Neuron (in vitro differentiated cells): Measurements from ENCODE around the gene COX14.

Source experiments
- H2AFZ ChIP-seq: one replicate; pipeline ENCODE4 v1.6.1; 2013; ENCODE audit warnings: low read depth, mild to moderate bottlenecking, inconsistent platforms, low read length, moderate library complexity
- H3K27me3 ChIP-seq: one replicate; pipeline ENCODE4 v1.6.1; 2013; ENCODE audit warnings: low read length; ENCODE audit not compliant: insufficient read depth
- H3K36me3 ChIP-seq: one replicate; pipeline ENCODE4 v1.6.1; 2013; ENCODE audit warnings: low read length; ENCODE audit not compliant: insufficient read depth
- H3K4me1 ChIP-seq: one replicate; pipeline ENCODE4 v1.6.1; 2013; ENCODE audit warnings: low read length; ENCODE audit not compliant: insufficient read depth
- H3K4me3 ChIP-seq: 2 replicates; pipeline ENCODE4 v1.5.1; 2013; ENCODE audit warnings: mild to moderate bottlenecking, low read length, moderate library complexity
- H3K9me3 ChIP-seq: one replicate; pipeline ENCODE4 v1.6.1; 2013; ENCODE audit warnings: low read length

COX14 gene

GRCh38 chr12:50089730-50090129 is 22.3 kb upstream of the COX14 start:
- no peak overlapping the region for H2AFZ ChIP-seq
- H3K4me1 ChIP-seq = peaks cover 16% of the 10 kb centered on the region
- no peak overlapping the region for H3K4me3 ChIP-seq
- H3K9me3 ChIP-seq = no peaks in the 10 kb centered on the region
- no peaks in the 10 kb centered on the region for H3K27me3 ChIP-seq
- peaks cover 75% of the 10 kb centered on the region for H3K36me3 ChIP-seq

- no peak overlapping the region for H2AFZ ChIP-seq
- no peak overlapping the region for H3K4me3 ChIP-seq
- H3K27me3 ChIP-seq = no peaks in the 10 kb centered on the region
- H3K36me3 ChIP-seq = peaks cover 78% of the 10 kb centered on the region
- no peaks in the 10 kb centered on the region for H3K9me3 ChIP-seq
- peaks cover 16% of the 10 kb centered on the region for H3K4me1 ChIP-seq
Measured at GRCh38 chr12:50090391-50090790, 21.6 kb upstream of the COX14 start.

DNA sequence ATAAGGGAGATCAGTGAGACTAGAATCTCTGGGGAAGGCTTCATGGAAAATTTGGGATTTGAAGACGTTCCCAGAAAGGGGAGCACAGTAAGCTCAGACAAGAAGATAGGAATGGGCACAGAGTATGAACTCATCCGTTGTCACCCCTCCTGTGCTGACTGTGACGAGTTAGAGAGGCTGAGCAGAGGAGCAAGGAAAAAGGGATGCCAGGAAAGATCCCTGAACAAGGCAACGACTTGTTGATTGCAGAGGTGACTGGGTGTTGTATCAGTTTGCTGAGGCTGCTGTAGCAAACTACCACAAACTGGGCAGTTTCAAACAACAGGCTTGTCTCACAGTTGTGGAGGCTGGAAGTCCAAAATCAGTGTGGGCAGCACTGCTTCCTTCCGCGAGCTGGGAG is 14.1 kb upstream of the COX14 start:
- Histone ChIP-seq H3K9me3 (no peaks in the 10 kb centered on the region), H3K36me3 (peaks cover 73% of the 10 kb centered on the region), H2AFZ (no peak overlapping the region), H3K4me1 (no peaks in the 10 kb centered on the region), H3K27me3 (no peaks in the 10 kb centered on the region), H3K4me3 (no peak overlapping the region)

DNA sequence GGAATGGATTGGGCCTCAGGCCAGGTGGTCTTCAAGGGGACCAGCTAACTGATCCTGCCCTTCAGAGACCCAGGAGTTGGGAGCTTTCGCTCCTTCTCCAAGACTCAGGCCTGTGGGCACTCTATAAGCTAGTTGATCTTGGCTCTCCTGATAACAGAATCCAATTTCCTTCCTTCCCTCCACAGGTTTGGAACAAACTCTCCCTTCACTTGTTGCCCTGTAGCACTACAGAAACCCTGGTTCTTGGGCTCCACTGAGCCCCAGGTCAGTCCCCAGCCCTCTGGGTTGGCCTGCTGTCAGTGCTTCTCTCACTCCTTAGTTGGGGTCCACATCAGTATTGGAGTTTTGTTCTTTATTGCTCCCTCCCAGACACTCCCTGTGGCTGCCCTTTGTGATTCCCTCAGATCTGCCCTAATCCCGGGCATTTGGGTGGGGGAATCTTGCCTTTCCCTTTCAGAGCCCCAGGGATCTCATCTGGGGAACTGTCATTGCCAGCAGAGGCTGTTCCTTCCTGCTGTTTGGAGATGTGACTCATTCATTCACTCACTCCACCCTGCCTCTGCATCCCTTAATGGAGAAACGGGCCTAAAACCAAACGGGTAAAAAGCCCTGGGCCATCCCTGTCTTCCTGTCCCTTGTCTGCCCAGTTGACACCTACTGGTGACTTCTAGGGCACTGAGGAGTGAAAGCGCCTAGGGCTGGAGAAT is 12.6 kb upstream of the COX14 start:
- H3K36me3 ChIP-seq = peaks cover 58% of the 10 kb centered on the region

DNA sequence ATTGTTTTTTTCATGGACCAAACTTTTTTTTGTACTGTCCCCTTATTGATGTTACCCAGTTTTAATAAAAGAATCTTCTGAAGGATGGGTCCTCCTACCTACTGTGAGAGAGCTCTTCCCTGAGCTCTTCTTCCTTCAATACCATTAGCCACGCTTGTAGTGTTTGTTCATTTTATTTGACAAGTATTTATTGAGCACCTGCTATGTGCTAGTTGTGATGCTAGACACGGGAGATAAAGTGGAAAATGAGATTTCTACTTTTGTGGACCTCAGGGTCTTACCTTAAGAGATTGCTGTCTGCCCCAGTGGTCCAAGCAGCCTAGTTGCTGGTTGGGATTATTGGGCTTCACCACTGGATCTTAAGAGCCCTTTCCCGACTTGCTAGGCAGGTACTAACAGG is 11.5 kb upstream of the COX14 start:
- Histone ChIP-seq H2AFZ (no peak overlapping the region), H3K4me1 (no peaks in the 10 kb centered on the region), H3K4me3 (no peak overlapping the region), H3K27me3 (no peaks in the 10 kb centered on the region), H3K9me3 (no peaks in the 10 kb centered on the region), H3K36me3 (peaks cover 50% of the 10 kb centered on the region)

More for the DNA sequence above, 12.6 kb upstream of the COX14 start:
- Histone ChIP-seq H2AFZ (no peak overlapping the region), H3K27me3 (no peaks in the 10 kb centered on the region), H3K4me3 (no peak overlapping the region), H3K4me1 (no peaks in the 10 kb centered on the region), H3K9me3 (no peaks in the 10 kb centered on the region)

DNA sequence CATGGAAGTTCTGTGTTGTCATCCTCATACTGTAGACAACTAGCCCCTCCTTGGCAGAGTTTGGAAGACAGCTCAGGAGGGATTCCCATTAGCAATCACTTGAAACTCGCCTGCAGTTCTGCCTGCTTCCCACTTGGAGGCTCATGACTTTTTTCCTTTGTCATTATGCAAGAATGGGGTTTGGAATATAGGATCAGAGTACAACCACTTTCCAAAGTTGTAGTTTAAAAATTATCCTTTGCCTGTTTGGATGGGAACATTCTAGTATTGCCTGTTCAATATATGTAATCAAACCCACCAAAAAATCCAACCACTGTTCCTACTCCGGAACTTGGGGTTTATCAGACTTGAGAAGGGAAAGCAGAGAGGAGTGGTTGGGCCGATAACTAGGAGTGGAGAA is 10.4 kb upstream of the COX14 start:
- Histone ChIP-seq H3K36me3 (peaks cover 39% of the 10 kb centered on the region), H2AFZ (no peak overlapping the region), H3K27me3 (no peaks in the 10 kb centered on the region), H3K4me1 (peaks cover 4% of the 10 kb centered on the region), H3K4me3 (no peak overlapping the region), H3K9me3 (no peaks in the 10 kb centered on the region)

DNA sequence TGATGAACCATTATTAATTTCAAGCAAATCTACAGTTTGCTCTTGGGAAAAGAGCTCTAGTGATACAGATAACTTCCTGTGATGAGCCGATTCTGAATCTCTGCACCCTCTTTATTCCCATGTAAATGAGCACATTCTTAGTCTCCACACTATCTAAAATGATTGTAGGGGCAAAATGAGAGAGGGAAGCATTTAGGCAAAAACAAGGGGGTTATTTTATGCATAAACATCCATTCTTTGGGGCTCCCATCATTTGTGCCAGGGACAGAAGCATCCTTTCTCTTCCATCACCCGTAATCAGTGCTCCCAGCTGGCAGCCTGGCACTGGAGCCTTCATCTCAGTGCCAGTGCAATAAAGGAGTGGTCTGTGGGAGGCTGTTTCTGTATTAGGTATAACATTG is 9.9 kb upstream of the COX14 start:
- Histone ChIP-seq H3K4me3 (no peak overlapping the region), H3K27me3 (no peaks in the 10 kb centered on the region), H3K4me1 (peaks cover 4% of the 10 kb centered on the region), H3K36me3 (peaks cover 35% of the 10 kb centered on the region), H2AFZ (no peak overlapping the region), H3K9me3 (no peaks in the 10 kb centered on the region)

DNA sequence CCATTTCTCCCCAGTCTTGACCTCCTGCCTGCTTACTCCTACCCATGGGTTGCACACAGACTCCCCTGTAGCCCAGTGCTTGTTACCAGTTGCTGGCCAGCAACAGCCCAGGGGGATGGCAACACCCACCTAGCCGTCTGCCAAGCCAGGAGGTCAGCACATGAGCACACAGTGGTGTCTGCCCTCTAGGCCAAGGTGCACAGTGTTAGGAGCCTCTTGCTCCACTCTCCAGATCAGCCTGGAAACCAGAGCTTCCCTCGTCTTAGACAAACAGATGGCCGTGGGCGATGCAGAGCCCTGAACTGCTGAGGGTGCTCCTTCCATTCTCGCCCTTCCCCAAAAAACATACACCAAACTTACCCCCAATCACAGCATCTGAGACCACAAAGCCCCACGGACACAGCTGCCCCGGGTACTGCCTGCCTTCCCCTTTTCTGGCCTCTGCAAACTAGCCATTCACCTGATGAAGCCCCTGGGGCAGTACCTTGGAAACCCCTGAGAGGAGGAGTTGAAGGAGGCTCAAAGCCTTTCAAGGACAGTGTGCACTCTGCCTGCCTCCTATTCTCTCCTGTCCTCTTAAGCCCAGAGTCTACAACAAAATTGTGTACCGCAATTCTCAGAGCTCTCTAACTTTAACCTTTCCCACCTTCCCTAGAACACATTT is 9.3 kb upstream of the COX14 start:
- H3K9me3 ChIP-seq = no peaks in the 10 kb centered on the region
- no peak overlapping the region for H3K4me3 ChIP-seq
- H3K27me3 ChIP-seq = no peaks in the 10 kb centered on the region
- peaks cover 31% of the 10 kb centered on the region for H3K36me3 ChIP-seq
- H3K4me1 ChIP-seq = peaks cover 4% of the 10 kb centered on the region
- no peak overlapping the region for H2AFZ ChIP-seq

DNA sequence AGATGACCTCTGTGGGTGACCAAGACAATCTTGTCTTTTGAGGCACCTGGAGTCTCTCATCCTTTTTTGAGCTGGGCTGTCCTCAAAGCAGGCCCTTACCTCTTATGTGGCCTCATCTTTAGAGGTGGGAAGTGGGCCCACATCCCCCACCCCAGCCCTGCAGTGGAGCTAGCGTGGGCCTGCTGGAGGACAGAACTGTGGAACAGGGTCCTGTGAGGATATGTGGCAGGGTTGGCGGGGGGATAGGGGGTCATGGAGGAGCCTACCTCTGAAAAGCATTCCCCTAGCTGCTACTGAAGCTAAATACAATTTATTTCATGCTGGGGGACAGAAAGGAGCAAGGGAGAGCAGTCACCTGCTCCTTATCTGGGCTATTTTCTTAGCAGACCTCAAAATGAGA is 8.7 kb upstream of the COX14 start:
- no peak overlapping the region for H2AFZ ChIP-seq
- no peak overlapping the region for H3K4me3 ChIP-seq
- peaks cover 25% of the 10 kb centered on the region for H3K36me3 ChIP-seq
- no peaks in the 10 kb centered on the region for H3K27me3 ChIP-seq
- H3K9me3 ChIP-seq = no peaks in the 10 kb centered on the region
- peaks cover 4% of the 10 kb centered on the region for H3K4me1 ChIP-seq

GRCh38 chr12:50103767-50104321 is 8.2 kb upstream of the COX14 start, which contains the start of gene GPD1:
Gene GPD1 (plus strand): TSS chr12:50104008. CDS start chr12:50104051, 43 bp downstream.
- H3K4me1 ChIP-seq = peaks cover 4% of the 10 kb centered on the region
- peaks cover 20% of the 10 kb centered on the region for H3K36me3 ChIP-seq
- H3K9me3 ChIP-seq = no peaks in the 10 kb centered on the region
- no peaks in the 10 kb centered on the region for H3K27me3 ChIP-seq
- H3K4me3 ChIP-seq = no peak within 1 kb of the TSS
- H2AFZ ChIP-seq = no peak within 1 kb of the TSS

- peaks cover 4% of the 10 kb centered on the region for H3K4me1 ChIP-seq
- no peaks in the 10 kb centered on the region for H3K27me3 ChIP-seq
- no peaks in the 10 kb centered on the region for H3K9me3 ChIP-seq
- H2AFZ ChIP-seq = no peak overlapping the region
- H3K36me3 ChIP-seq = peaks cover 11% of the 10 kb centered on the region
- no peak overlapping the region for H3K4me3 ChIP-seq
Measured at GRCh38 chr12:50104417-50105366, 7.3 kb upstream of the COX14 start.

DNA sequence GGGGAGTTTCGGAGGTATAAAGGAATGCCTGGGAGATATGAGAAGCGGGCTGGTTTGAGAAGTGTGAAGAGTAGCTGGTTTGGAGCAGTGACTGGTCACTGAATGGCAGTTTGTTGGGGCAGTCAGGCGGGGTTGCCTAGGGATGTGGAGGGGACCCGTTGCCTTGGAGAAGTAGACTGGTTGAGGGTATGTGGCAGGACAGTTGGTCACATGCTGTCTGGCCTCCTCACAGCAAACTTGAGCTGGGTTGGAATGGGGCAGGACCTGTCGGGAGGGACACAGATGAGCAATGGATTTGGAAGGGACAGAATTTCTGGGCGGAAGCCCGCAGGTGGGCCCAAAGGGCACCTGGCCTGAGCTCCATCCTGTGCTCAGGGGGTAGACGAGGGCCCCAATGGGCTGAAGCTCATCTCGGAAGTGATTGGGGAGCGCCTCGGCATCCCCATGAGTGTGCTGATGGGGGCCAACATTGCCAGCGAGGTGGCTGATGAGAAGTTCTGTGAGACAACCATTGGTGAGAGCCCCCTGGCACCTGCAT is 6.1 kb upstream of the COX14 start:
- Histone ChIP-seq H3K27me3 (no peaks in the 10 kb centered on the region), H3K9me3 (no peaks in the 10 kb centered on the region), H3K4me1 (peaks cover 16% of the 10 kb centered on the region), H3K36me3 (no peaks in the 10 kb centered on the region), H3K4me3 (no peak overlapping the region), H2AFZ (no peak overlapping the region)
